CD14-positive monocyte (primary cell): ENCODE results near the gene PPARG. TPM values are rescaled to one million over a fixed set of nuclear protein-coding genes. Genes with fewer than 3 reads are reported as not detected.

Experiments
- DNase-seq, 3 donors: peaks; one replicate each; pipeline ENCODE4 v3.0.0-alpha.2; 2011 to 2022
- H2AFZ ChIP-seq: 2 replicates; pipeline ENCODE4 v1.6.0; 2012; ENCODE audit warnings: mild to moderate bottlenecking, low read depth, low read length, inconsistent platforms; ENCODE audit not compliant: insufficient read depth, poor library complexity, severe bottlenecking
- H3K27ac ChIP-seq, 2 donors: 1 replicate in 1 of 2; 2 replicates in 1 of 2; pipeline ENCODE4 v1.5.1; 2012 to 2013; ENCODE audit warnings: low read length in 2 of 2, control low read depth in 1 of 2, inconsistent platforms in 1 of 2, low read depth in 1 of 2, mild to moderate bottlenecking in 1 of 2
- H3K27me3 ChIP-seq, 2 donors: one replicate each; pipeline versions ENCODE4 v1.6.0 to v1.6.1; 2011 to 2013; ENCODE audit warnings: low read length in 2 of 2; ENCODE audit not compliant: control insufficient read depth in 2 of 2, insufficient read depth in 2 of 2
- H3K36me3 ChIP-seq, 2 donors: replicated peaks in 1 of 2; 1 replicate in 1 of 2; 2 replicates in 1 of 2; pipeline versions ENCODE4 v1.5.1 to v1.6.1; 2012 to 2013; ENCODE audit warnings: low read length in 2 of 2, control low read depth in 1 of 2, inconsistent platforms in 1 of 2, mild to moderate bottlenecking in 1 of 2; ENCODE audit not compliant: insufficient read depth in 2 of 2, control insufficient read depth in 1 of 2
- H3K4me1 ChIP-seq, 2 donors: 1 replicate in 1 of 2; 2 replicates in 1 of 2; pipeline versions ENCODE4 v1.5.1 to v1.6.1; 2012 to 2013; ENCODE audit warnings: low read length in 2 of 2, control low read depth in 1 of 2, inconsistent platforms in 1 of 2, mild to moderate bottlenecking in 1 of 2, moderate library complexity in 1 of 2; ENCODE audit not compliant: insufficient read depth in 2 of 2, control insufficient read depth in 1 of 2
- H3K4me2 ChIP-seq: replicated peaks from 2 replicates; pipeline ENCODE3; 2012; ENCODE audit warnings: low read length, moderate library complexity, mild to moderate bottlenecking; ENCODE audit not compliant: poor library complexity, severe bottlenecking; ENCODE audit errors: extremely low read depth
- H3K4me3 ChIP-seq, 3 experiments: fragments of 200-600 bp in 1 of 3; sonication (generic) in 1 of 3; replicated peaks in 1 of 3; 1 replicate in 2 of 3; 2 replicates in 1 of 3; pipeline ENCODE4 v1.5.1; 2011 to 2013; ENCODE audit warnings: low read length in 3 of 3, mild to moderate bottlenecking in 3 of 3, control low read depth in 2 of 3, low read depth in 2 of 3, inconsistent platforms in 1 of 3, moderate library complexity in 1 of 3
- H3K79me2 ChIP-seq: 2 replicates; pipeline ENCODE4 v1.6.0; 2012; ENCODE audit warnings: mild to moderate bottlenecking, control low read depth, inconsistent platforms, low read length, moderate library complexity; ENCODE audit not compliant: insufficient read depth
- H3K9ac ChIP-seq: 2 replicates; pipeline ENCODE4 v1.6.0; 2017; ENCODE audit warnings: low read length, mild to moderate bottlenecking; ENCODE audit not compliant: insufficient read depth, poor library complexity, severe bottlenecking
- H3K9me3 ChIP-seq, 2 donors: replicated peaks in 1 of 2; 1 replicate in 1 of 2; 2 replicates in 1 of 2; pipeline versions ENCODE4 v1.5.1 to v1.6.1; 2012 to 2013; ENCODE audit warnings: low read length in 2 of 2, control low read depth in 1 of 2; ENCODE audit not compliant: control insufficient read depth in 1 of 2, insufficient read depth in 1 of 2
- H4K20me1 ChIP-seq: 2 replicates; pipeline ENCODE4 v1.6.0; 2012; ENCODE audit warnings: mild to moderate bottlenecking, low read length, control low read depth, moderate library complexity; ENCODE audit not compliant: insufficient read depth
- H3K27ac Mint-ChIP-seq, 7 donors: one replicate each; pipeline ENCODE4 v1.8.0; 2020; ENCODE audit warnings: mild to moderate bottlenecking in 7 of 7, mixed read lengths in 7 of 7, moderate library complexity in 6 of 7, inconsistent platforms in 2 of 7
- H3K27me3 Mint-ChIP-seq, 3 donors: one replicate each; pipeline ENCODE4 v1.8.0; 2021 to 2022; ENCODE audit warnings: low read depth in 3 of 3, mild to moderate bottlenecking in 3 of 3, mixed read lengths in 3 of 3, moderate library complexity in 3 of 3, inconsistent platforms in 1 of 3
- H3K36me3 Mint-ChIP-seq, 2 donors: one replicate each; pipeline ENCODE4 v1.8.0; 2020; ENCODE audit warnings: mixed read lengths in 2 of 2, inconsistent platforms in 1 of 2, mild to moderate bottlenecking in 1 of 2
- H3K4me1 Mint-ChIP-seq: one replicate; pipeline ENCODE4 v1.8.0; 2020; ENCODE audit warnings: mild to moderate bottlenecking, mixed read lengths
- H3K4me3 Mint-ChIP-seq, 2 donors: one replicate each; pipeline ENCODE4 v1.8.0; 2020; ENCODE audit warnings: mild to moderate bottlenecking in 2 of 2, mixed read lengths in 2 of 2, moderate library complexity in 1 of 2
- H3K9me3 Mint-ChIP-seq, 7 donors: one replicate each; pipeline ENCODE4 v1.8.0; 2020 to 2022; ENCODE audit warnings: mixed read lengths in 7 of 7, mild to moderate bottlenecking in 6 of 7, moderate library complexity in 6 of 7, inconsistent platforms in 2 of 7
- CTCF ChIP-seq: fragments of 200-600 bp; IDR thresholded peaks from one replicate; pipeline ENCODE4 v1.8.0; 2022; ENCODE audit warnings: antibody characterized with exemption, mild to moderate bottlenecking
- WGBS: methylation state at CpG from one replicate; pipeline ENCODE4 v1.1.5; 2013; ENCODE audit warnings: missing lambda C conversion rate; ENCODE audit not compliant: insufficient coverage; 5-methylcytosine and 5-hydroxymethylcytosine counted together
- intact Hi-C, 2 donors: fragments of 100-400 bp; cut with micrococcal nuclease; formaldehyde crosslinking; loops; one replicate each; pipeline versions ENCODE4 v1.15.0 to v1.15.1; 2023
- polyA plus RNA-seq, 3 donors: library from polyadenylated mRNA; depleted of rRNA in 1 of 3; unstranded in 2 of 3; stranded (reverse) in 1 of 3; fragments of 300-500 nt in 2 of 3; fragments of >200 nt in 1 of 3; fragmentation: Illumina TruSeq in 2 of 3; gene quantifications; 1 replicate in 2 of 3; 2 replicates in 1 of 3; pipeline ENCODE4 v1.2.3, GENCODE V29; 2012 to 2021

PPARG gene
- polyA plus RNA-seq, 3 donors, result 0.56 to 2.0 (median 0.97) TPM

- Histone ChIP-seq H3K4me1 (peaks cover 19 to 24% of the 10 kb centered on the region in 2 donors), H2AFZ (no peak overlapping the region), H3K4me3 (no peak overlapping the region), H3K27me3 (no peaks in the 10 kb centered on the region), H3K27ac (no peak overlapping the region), H3K79me2 (no peaks in the 10 kb centered on the region), H3K9ac (no peak overlapping the region), H3K36me3 (no peaks in the 10 kb centered on the region), H3K9me3 (no peaks in the 10 kb centered on the region), H4K20me1 (no peaks in the 10 kb centered on the region), H3K4me2 (no peak overlapping the region)
- intact Hi-C loops, result loop anchor here in 1 of 2 donors (5.0 kb wide), 1 partner anchor 68 kb away; no protein-coding TSS in a partner anchor
- H3K4me3 Mint-ChIP-seq, result no peak overlapping the region
- no CpG with 5 or more reads among the region's 3 CpGs for WGBS
- no peaks in the 10 kb centered on the region for H3K36me3 Mint-ChIP-seq
- peaks cover 0 to 5% (median 2%) of the 10 kb centered on the region in 3 donors for H3K27me3 Mint-ChIP-seq
- no peaks in the 10 kb centered on the region for H3K9me3 Mint-ChIP-seq
- H3K4me1 Mint-ChIP-seq, result peaks cover 22% of the 10 kb centered on the region
- H3K27ac Mint-ChIP-seq, result no peak overlapping the region
- no peak for TF ChIP-seq CTCF
- no peak for DNase-seq
Measured at GRCh38 chr3:12408984-12409683, 120.3 kb downstream of the PPARG start.

- H3K27ac Mint-ChIP-seq, result no peak overlapping the region
- H3K27me3 Mint-ChIP-seq, result peaks cover 0 to 5% (median 2%) of the 10 kb centered on the region in 3 donors
- no peaks in the 10 kb centered on the region for H3K36me3 Mint-ChIP-seq
- H3K9me3 ChIP-seq, result no peaks in the 10 kb centered on the region
- 97% methylated on average over 5 of the region's 11 CpGs for WGBS
- peaks cover 20 to 23% of the 10 kb centered on the region in 2 donors for H3K4me1 ChIP-seq
- no peak overlapping the region for H3K27ac ChIP-seq
- TF ChIP-seq CTCF, result no peak
- no peaks in the 10 kb centered on the region for H3K9me3 Mint-ChIP-seq
- no peak overlapping the region for H3K9ac ChIP-seq
- no peak overlapping the region for H3K4me3 Mint-ChIP-seq
- no peak overlapping the region for H3K4me3 ChIP-seq
- no peak overlapping the region for H3K4me2 ChIP-seq
- no peaks in the 10 kb centered on the region for H3K79me2 ChIP-seq
- no peak overlapping the region for H2AFZ ChIP-seq
- H3K4me1 Mint-ChIP-seq, result peaks cover 25% of the 10 kb centered on the region
- no peak for DNase-seq
- intact Hi-C loops, result loop anchor here in 1 of 2 donors (5.0 kb wide), 1 partner anchor 67 kb away; no protein-coding TSS in a partner anchor
- no peaks in the 10 kb centered on the region for H3K27me3 ChIP-seq
- no peaks in the 10 kb centered on the region for H3K36me3 ChIP-seq
- no peaks in the 10 kb centered on the region for H4K20me1 ChIP-seq
Measured at GRCh38 chr3:12409684-12410596, 121.1 kb downstream of the PPARG start.
